ENCODE measurements around the gene PRR12.

PRR12 gene

GRCh38 chr19:49636233-49636932 lies 45.4 kb downstream of the PRR12 start:
- Histone ChIP-seq H3K36me3 (ENCODE audit: insufficient read depth, insufficient read length, low read length) (peaks cover 19% of the 10 kb centered on the region), H3K9ac (ENCODE audit: insufficient read length, low read depth) (peak overlapping the region; percentile 21), H3K4me3 (ENCODE audit: insufficient read length, low read depth) (no peak overlapping the region), H3K27me3 (ENCODE audit: insufficient read depth, insufficient read length) (no peaks in the 10 kb centered on the region), H3K9me3 (ENCODE audit: insufficient read depth, low read length) (no peaks in the 10 kb centered on the region), H3K4me1 (ENCODE audit: insufficient read depth, insufficient read length) (peaks cover 4% of the 10 kb centered on the region)
- TF ChIP-seq ZNF274 (IDR thresholded peaks at IDR 0.05; ENCODE audit: low read depth, low read length) (no peak), SUZ12 (IDR thresholded peaks at IDR 0.05; ENCODE audit: extremely low read depth, insufficient read depth, insufficient read length) (no peak), YY1 (IDR thresholded peaks at IDR 0.05; ENCODE audit: insufficient read depth, insufficient read length) (no peak)
- DNase-seq (ENCODE audit: low read depth, low spot score) = no peak

DNA sequence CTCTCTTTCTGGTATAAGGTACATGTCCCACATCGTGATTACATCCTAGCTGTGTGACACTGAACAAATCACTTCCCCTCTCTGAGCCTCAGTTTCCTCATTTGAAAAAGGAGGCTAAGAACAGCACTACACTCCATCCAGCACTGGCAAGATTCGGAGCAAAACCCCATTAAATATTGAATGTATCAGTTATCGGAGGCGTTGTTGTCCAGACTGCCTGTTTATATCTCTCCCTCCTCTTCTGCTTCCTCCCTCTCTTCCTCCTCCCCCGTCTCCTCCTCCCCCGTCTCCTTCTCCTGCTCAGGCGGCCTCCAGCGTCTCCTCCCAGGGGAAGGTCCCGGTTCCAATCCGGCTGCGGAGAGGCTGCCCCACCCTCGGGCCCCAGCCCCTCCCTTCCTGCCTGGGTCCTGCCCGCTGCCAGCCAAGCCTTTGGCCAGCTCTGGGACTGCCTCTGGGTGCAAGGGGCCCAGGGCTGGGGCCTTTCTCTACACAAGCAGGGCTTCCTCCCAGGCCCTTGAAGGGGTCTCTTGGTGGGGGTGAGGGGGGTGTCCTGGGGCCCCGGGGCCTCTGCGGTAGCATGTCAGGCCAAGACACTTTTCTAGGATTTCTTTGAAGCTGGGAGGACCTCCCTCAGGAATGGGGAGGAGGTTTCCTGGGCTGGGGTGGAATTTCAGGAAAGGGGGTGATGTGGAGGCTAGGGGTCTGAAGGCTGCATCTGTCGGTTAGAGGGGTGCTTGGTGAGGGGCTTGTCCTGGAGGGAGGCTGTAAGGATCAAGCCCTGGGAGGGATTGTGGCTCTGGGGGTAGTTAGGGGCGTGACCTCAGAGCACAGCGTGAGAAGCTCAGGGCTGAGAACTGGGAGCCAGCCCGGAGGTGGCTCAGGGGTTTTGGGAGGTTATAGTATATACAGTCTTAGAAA lies 47.1 kb downstream of the PRR12 start:
- peaks cover 19% of the 10 kb centered on the region for H3K36me3 ChIP-seq (ENCODE audit: insufficient read depth, insufficient read length, low read length)
- no peaks in the 10 kb centered on the region for H3K9me3 ChIP-seq (ENCODE audit: insufficient read depth, low read length)
- H3K4me3 ChIP-seq (ENCODE audit: insufficient read length, low read depth) = peak overlapping the region; percentile 18
- H3K9ac ChIP-seq (ENCODE audit: insufficient read length, low read depth) = peak overlapping the region; percentile 24
- DNase-seq (ENCODE audit: low read depth, low spot score) = no peak
- H3K27me3 ChIP-seq (ENCODE audit: insufficient read depth, insufficient read length) = no peaks in the 10 kb centered on the region
- TF ChIP-seq YY1 (IDR thresholded peaks at IDR 0.05; ENCODE audit: insufficient read depth, insufficient read length) (no peak), SUZ12 (IDR thresholded peaks at IDR 0.05; ENCODE audit: extremely low read depth, insufficient read depth, insufficient read length) (no peak), ZNF274 (IDR thresholded peaks at IDR 0.05; ENCODE audit: low read depth, low read length) (no peak)
- peaks cover 4% of the 10 kb centered on the region for H3K4me1 ChIP-seq (ENCODE audit: insufficient read depth, insufficient read length)

GRCh38 chr19:49639401-49640112 lies 48.6 kb downstream of the PRR12 start:
- no peaks in the 10 kb centered on the region for H3K27me3 ChIP-seq (ENCODE audit: insufficient read depth, insufficient read length)
- H3K36me3 ChIP-seq (ENCODE audit: insufficient read depth, insufficient read length, low read length) = peaks cover 30% of the 10 kb centered on the region
- no peaks in the 10 kb centered on the region for H3K9me3 ChIP-seq (ENCODE audit: insufficient read depth, low read length)
- TF ChIP-seq YY1 (IDR thresholded peaks at IDR 0.05; ENCODE audit: insufficient read depth, insufficient read length) (no peak), SUZ12 (IDR thresholded peaks at IDR 0.05; ENCODE audit: extremely low read depth, insufficient read depth, insufficient read length) (no peak), ZNF274 (IDR thresholded peaks at IDR 0.05; ENCODE audit: low read depth, low read length) (no peak)
- no peak for DNase-seq (ENCODE audit: low read depth, low spot score)
- peaks cover 7% of the 10 kb centered on the region for H3K4me1 ChIP-seq (ENCODE audit: insufficient read depth, insufficient read length)
- peak overlapping the region; percentile 83 for H3K9ac ChIP-seq (ENCODE audit: insufficient read length, low read depth)
- peak overlapping the region; percentile 54 for H3K4me3 ChIP-seq (ENCODE audit: insufficient read length, low read depth)

DNA sequence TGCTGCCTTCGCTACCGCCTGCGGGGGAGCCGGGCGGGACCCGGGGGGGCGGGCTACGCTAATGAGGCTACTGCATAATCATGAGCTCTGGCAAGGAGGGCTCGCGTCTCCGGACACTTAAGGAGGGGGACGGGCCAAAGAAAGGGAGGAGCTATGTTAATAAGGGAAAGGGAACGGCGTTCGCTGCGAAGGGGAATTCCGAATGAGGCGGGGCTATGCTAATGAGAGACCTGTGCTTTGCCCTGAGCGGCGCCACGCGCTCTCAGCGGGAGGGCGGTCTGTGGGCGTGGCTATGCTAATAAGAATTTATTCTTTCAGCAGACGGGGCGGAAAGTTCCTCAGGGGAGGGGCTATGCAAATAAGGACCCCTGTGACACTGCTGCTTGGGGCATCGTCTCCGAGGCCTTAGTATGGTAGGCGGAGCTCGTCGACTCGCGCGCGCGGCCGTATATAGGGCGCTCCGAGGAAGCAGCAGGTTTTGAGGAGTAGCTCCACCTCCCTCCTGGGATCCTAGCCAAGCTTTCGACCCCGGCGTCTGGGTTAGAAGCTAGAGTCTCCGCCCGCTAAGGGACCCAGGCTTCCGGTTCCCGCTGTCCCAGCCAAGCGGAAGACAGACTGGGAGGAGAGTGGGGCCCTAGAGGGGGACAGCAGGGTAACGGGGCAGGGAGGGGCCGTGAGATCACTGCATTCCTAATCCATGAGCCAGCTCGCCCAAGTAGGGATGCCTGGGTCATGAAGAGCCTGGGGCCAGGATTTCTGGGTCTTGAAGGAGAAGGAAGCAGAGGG lies 49.3 kb downstream of the PRR12 start, which contains the start of gene RRAS:
TSS of gene RRAS (minus strand) at position 31 of the 786 bp plus-strand sequence. CDS start 45 bp downstream, outside the sequence.
- Histone ChIP-seq H3K4me3 (ENCODE audit: insufficient read length, low read depth) (peak within 1 kb of the TSS; percentile 68), H3K4me1 (ENCODE audit: insufficient read depth, insufficient read length) (peaks cover 9% of the 10 kb centered on the region), H3K27me3 (ENCODE audit: insufficient read depth, insufficient read length) (no peaks in the 10 kb centered on the region), H3K9ac (ENCODE audit: insufficient read length, low read depth) (peak within 1 kb of the TSS; percentile 86), H3K36me3 (ENCODE audit: insufficient read depth, insufficient read length, low read length) (peaks cover 32% of the 10 kb centered on the region), H3K9me3 (ENCODE audit: insufficient read depth, low read length) (no peaks in the 10 kb centered on the region)
- peak; percentile 97 for DNase-seq (ENCODE audit: low read depth, low spot score)
- TF ChIP-seq YY1 (IDR thresholded peaks at IDR 0.05; ENCODE audit: insufficient read depth, insufficient read length) (no peak), ZNF274 (IDR thresholded peaks at IDR 0.05; ENCODE audit: low read depth, low read length) (no peak), SUZ12 (IDR thresholded peaks at IDR 0.05; ENCODE audit: extremely low read depth, insufficient read depth, insufficient read length) (no peak)

DNA sequence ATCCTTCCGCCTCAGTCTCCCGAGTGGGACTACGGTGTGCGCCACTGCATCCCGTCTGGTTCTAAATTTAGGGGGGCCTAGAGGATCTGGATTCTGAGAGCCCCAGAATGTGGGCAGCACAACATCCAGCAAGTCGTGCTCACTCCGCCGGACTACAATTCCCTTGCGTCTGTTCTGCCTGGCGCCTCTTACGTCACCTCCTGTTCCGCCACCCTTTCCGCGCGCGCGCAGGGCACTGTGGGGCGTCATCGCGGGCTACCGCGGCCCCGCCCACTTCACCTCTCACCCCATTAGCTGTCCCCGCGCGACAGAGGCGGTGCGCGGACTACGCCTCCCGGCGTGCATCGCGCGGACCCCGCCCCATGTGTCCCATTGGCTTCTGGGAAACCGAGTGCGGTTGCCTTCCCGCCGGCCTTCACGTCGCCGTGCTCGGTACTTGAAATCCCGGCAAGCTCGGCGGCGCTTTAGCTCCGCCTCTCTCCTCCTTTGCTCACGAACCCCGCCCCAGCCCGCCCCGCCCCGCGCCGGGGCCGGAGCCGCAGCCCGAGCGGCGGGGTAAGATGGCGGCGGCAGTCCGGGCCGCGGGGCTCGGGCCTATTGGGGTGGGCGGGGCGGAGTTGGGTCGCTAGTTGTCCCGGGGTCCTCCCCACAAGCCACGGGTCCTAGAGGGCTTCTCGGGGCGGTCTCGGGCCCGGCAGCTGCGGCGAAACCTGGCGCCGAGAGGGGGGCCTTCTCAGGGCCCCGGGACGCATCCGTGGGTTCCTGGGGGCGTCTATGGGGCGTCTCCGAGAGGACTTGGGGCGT lies 50.9 kb downstream of the PRR12 start, which contains the start of gene SCAF1:
TSS of gene SCAF1 (plus strand) at position 522 of the 804 bp plus-strand sequence. CDS start 2,818 bp downstream, outside the sequence.
- peaks cover 10% of the 10 kb centered on the region for H3K4me1 ChIP-seq (ENCODE audit: insufficient read depth, insufficient read length)
- H3K9me3 ChIP-seq (ENCODE audit: insufficient read depth, low read length) = no peaks in the 10 kb centered on the region
- no peak for TF ChIP-seq ZNF274 (IDR thresholded peaks at IDR 0.05; ENCODE audit: low read depth, low read length)
- DNase-seq (ENCODE audit: low read depth, low spot score) = peak; percentile 98
- H3K9ac ChIP-seq (ENCODE audit: insufficient read length, low read depth) = peak within 1 kb of the TSS; percentile 100
- peaks cover 36% of the 10 kb centered on the region for H3K36me3 ChIP-seq (ENCODE audit: insufficient read depth, insufficient read length, low read length)
- H3K27me3 ChIP-seq (ENCODE audit: insufficient read depth, insufficient read length) = no peaks in the 10 kb centered on the region
- peak within 1 kb of the TSS; percentile 89 for H3K4me3 ChIP-seq (ENCODE audit: insufficient read length, low read depth)

All from NT2/D1 (cell line).